GM19395 (cell line): Measurements from ENCODE around the gene ANKRD44.
"Not testable (repeated sequence)": the region's sequence is repeated elsewhere in the genome, so short reads cannot be mapped to it uniquely, and the experiment has no call there.

ENCODE experiments used
- ATAC-seq: cut with Tn5 transposase; IDR thresholded peaks from one replicate; pipeline ENCODE4 v1.9.1; 2021; ENCODE audit warnings: mild to moderate bottlenecking, moderate library complexity; ENCODE audit not compliant: unreplicated experiment

The ANKRD44 gene

DNA sequence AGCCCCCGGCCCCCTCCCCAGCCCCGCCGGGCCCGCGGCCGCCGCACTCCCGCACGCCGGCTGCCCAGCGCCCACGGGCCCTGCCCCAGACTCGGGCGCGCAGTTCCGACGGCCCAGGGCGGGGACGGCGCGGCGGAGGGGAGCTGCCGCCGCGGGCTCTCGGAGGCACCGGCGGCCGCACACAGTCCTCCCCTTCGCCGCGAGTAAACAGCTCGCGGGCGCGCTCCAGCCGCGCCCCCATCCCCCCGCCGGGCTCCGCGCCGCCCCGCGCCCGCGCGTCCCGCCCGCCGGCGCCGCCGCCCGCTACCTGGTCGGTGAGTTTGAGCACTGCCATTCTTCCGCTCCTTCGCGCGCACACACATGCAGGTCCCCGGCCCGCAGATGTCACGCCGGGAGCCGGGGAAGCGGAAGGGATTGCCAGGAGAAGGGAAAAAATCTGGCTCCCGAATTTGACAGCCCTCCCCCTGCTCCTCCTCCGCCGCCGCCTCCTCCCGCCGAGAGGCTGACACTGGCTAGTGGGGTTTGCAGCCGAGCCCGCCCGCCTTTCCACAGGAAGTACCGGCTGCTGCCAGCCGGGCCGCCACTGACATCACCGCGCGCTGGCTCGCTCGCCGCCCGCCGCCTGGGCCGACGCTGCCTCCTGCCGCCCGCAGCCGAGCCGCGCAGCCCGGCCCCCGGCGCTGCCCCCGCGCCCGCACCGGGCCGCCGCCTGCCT is at the start of gene ANKRD44:
TSS of gene ANKRD44 (minus strand) at position 510 of the 715 bp plus-strand sequence. CDS start at position 334, 176 bp downstream.
- ATAC-seq, result peak; percentile 59

DNA sequence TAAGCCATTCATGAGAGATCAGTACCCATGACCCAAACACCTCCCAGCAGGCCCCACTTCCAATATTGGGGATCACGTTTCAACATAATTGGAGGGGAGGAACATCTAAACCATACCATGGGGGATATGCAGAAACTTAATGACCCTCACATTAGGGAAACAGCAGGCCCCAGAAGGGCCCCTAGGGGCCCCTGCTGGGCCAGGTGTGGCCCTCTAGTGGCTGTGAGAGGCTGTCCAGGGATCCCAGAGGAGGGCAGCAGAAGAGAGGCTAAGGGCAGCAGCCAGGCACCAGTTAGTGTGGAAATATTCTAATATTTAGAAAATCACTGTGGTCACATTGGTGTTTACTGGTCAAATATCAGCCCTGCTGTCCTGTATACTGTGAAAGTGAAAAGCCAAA is 49.3 kb upstream of the ANKRD44 start:
- ATAC-seq, result no peak

DNA sequence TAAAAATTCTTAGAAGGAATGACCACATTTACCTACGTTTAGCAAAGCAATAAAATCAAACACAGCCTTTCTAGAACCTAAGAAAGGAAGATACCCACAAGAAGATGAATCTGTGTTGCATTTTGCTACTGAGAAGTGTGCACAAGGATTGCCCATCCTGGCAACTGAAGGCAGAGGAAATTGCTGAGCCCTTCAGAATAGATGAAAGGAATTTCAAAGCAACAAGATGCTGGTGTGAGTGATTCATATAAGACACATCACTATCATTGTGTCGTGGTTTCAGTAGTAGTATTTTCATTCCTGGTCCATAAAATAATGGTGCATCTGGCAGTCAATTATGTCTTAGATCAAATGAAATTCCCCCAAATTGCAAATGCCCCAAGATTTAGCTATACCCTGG is 48.4 kb upstream of the ANKRD44 start:
- no peak for ATAC-seq

DNA sequence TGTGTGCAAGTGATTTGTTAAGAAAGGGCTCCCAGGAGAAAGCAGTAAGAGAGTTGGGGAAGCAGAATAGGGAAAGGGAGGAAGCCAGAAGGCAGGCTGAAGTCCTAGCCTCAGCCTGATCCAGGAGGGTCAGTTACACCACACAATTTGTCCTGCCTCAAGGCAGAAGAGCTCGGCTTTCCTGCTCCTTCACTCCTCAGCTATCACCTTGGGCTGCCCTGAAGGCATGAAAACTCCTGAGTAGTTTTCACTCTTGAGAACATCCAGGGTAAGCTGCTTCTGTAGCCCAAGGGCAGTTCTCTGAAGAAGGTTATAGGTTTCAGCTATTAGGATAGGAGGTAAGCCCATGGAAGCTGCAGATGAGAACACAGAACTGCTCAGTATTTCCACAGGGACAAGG is 47.4 kb upstream of the ANKRD44 start:
- ATAC-seq, result no peak

DNA sequence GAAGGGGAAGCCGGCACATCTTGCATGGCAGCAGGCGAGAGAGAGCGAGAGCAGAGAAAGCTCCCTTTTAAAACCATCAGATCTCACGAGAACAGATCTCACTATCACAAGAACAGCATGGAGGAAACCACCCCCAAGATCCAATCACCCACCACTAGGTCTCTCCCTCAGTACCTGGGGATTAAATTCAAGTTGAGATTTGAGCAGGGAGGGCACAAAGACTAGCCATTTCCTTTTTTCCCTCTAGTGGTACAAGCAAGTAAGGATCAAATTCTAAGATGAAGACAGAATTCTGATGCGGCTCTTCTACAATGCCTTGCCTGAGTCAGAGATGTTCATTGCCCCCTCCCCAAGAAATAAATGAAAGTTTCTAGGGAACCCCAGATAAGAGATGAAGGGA is 45.6 kb upstream of the ANKRD44 start:
- no peak for ATAC-seq

DNA sequence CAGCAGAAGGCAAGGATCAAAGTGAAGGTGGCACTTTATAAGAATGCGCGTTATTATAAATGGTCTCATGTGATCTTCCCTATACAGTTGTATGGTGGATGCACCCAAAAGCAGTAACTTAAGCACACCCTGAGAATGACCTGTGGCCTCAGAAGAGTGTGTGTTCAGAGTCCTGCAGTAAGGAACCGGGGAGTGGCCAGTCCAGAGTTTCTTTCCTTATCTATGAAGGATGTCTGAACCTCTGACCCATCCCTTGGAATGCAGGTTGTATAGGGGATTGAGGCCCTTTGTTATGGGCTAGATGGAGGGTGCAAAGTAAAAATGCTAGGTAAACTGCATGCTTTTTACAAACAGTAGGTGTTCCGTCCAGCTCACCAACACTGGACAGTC is 43.6 kb upstream of the ANKRD44 start:
- no peak for ATAC-seq

DNA sequence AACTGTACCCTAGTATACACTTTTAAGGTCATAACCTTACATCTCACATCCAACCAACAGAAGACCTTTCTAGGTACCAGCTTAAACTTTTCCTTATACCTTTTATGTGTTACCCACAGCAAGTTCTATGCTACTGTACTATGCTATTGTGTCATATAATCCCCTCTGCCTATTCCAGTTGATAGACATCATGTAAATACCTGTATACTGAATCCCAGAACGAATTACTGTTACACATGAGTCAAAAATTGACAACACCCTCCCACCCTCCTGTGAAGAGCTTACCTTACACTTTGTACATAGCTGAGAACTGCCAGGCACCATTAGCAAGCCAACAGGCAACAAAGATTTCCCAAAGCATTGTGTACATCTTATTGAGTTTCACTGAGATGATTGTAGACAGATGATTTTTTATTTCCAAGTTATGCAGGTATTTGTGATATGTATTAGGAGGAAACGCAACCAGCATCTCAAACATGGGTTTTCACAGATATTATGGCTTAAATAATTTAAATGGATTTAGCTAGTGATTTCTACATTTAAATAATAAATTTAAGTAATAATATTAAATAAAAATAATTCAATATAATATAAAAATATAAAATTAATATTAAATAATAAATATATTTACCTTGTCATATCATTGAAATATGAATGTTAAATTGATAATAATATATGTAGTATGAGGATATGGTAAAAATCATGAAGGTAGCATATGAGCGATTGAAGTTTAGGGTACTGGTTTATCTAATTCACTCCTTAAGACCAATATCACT is 43.0 kb upstream of the ANKRD44 start:
- ATAC-seq, result no peak

DNA sequence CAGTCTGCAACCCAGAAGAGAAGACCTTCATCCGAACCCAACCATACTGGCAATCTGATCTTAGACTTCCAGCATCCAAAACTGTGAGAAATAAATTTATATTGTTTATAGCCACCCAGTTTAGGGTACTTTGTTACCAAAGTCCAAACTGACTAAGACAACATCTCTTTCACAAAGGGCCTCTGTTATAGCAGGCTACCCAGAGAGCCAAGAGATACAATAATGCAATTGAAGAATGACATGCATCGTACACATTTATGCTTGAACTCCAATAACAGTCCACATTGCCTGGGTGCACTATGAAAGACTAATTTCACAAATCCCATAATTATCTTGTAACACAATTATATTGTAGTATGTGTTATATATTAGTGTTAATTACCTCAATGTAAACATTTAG is 39.1 kb upstream of the ANKRD44 start:
- ATAC-seq, result no peak

DNA sequence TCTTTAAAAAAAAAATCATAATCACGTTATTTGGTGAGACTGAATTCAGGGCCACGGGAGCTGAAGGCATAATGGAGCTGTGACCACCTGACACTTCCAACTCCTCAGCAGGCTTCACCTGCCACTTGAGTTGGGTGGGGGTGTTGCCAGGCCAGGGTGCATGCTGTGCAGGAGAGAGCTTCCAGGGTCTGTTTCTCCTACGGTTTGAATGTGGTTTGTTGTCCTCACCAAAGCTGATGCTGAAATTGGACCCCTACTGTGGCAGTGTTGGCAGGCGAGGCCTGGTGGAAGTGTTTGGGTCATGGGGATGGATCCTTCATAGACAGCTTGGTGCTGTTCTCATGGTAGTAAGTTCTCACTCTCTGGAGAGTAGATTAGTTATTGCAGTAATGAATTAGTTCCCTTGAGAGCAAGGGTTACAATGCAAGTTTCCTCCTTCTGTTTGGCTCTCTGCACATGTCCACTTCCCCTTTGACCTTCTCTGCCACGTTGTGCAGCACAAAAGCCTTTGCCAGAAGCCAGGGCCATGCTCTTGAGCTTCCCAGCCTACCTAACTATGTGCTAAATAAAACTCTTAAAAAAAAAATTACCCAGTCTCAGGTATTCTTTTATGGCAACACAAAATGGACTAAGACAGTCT is 38.3 kb upstream of the ANKRD44 start:
- no peak for ATAC-seq

DNA sequence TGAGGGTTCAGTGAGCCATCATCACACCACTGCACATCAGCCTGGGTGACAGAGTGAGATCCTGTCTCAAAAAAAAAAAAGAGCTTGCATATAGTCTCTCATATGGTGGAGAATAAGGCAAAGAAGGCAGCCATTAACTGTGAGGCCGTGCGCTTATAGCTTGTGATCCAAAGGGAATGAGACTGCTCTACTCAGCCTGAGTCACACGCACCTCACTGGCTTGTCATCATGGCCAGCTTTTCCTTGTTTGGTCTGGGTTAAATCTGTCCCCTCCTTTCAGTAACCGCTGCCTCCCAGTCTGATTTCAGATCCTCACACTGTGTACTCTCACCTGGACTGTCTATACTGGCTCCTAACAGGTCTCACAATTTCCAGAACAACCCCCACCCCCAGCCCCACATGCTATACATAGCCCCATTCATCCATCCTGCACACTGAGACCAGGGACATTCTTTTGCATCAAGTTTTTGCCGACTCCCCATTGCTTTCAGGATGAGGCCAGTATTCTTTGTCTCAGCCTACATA is 35.3 kb upstream of the ANKRD44 start:
- no peak for ATAC-seq

DNA sequence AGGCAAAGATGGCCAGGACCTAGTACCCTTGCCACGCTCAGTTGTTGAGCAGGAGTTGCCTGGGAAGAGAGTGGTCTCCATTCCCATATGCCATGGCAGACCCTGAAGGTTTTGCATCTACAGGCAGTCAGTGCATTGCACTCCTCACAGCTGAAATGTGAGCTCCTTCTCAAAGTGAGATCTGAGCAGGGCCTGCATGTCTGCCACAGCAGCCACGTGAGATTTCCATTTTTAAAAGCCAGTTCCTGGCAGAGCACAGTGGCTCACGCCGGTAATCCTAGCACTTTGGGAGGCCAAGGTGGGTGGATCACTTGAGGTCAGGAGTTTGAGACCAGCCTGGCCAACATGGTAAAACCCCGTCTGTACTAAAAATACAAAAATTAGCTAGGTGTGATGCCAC is 33.4 kb upstream of the ANKRD44 start:
- not testable (repeated sequence) for ATAC-seq

DNA sequence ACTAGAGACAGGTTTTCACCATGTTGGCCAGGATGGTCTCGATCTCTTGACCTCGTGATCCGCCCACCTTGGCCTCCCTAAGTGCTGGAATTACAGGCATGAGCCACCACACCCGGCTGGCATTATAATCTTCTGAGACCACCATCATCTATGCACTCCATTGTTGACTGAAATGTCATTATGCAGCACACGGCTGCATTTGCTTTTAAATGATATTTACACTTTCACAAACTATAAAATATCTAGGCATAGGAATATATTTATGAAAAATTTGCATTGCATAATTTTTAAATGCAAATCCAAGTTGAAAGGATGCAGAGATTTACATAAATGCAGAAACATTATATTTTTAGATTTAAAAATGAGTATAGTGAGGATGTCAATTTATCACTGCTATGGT is 30.0 kb upstream of the ANKRD44 start:
- no peak for ATAC-seq

DNA sequence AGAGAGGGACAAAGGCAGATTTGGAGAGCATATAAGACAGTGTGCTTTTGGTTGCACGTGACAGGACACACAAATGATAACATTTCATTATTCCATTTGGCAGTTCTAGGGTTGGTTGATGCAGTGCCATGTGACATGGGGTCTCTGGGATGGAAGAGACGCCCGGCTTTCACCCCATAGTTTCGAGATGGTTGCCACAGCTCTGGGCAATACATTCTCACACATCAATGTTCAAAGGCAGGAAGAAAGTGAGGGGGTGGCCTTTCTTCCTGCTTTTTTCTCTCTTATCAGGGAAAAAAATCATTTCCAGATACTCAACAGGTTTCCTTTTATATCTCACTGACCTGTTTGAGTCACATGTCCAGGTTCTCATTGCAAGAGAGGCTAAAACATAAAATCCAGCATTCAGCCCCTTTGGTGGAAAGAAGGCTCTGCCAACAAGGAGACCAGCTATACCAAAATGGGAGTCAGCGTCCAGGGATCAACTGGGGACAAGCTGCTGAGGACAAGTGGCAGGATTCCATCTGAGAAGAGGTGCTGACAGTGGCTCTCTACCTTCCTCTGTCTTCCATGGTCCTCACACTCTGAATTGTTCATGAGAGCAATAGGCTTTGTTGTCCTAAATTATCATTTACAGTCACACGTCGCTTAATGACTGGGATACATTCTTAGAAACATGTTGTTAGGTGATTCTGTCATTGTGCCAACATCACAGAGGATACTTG is 29.1 kb upstream of the ANKRD44 start:
- no peak for ATAC-seq

DNA sequence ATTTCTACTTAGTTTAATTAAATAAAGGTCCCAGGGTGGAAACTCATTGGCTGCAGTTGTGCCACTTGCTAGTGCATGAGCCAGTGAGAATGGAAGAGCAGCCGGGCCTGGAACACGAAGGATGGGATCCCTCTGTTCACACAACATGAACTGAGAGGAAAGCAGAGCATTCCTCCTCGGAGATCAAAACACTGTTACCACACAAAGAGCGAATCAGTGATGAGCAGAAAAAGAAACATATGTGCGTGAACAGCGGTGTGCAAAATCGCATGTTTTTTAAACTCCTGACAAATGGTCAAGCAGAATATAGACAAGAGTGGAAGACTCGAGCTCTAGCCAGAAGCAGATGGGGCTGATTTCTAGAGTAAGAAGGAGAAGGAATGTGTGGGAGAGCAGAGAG is 28.4 kb upstream of the ANKRD44 start:
- no peak for ATAC-seq

DNA sequence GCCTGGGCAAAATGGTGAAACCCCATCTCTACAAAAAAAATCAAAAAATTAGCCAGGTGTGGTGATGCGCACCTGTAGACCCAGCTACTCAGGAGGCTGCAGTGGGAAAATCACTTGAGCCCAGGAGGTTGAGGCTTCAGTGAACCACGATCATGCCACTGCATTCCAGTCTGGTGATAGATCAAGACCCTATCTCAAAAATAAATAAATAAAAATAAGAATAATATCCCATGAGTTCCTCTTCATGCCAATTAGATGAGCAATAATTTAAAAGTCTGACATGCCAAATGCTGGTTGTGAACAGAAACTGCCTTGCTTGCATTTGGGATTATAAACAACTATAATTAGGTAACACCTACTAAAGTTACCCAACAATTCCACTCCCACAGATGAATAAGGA is 22.1 kb upstream of the ANKRD44 start:
- ATAC-seq, result no peak

DNA sequence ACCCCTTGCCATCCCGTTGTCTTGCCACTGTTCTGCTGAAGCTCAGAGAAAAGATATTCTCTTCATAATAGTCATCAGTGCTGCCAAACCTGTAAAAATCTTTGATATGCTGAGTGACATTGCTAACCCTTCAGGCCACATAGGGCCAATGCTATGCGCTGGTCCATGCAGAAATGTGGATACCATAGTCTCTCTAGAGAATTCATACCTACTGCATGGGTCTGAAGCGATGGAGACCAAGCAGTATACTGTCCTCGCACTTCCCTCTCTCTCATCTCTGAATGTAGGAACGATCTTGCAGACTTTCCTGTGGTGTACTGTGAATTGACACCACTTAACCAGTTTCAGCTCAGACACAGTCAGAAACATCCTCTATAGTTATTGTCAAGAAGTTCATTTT is 17.9 kb upstream of the ANKRD44 start:
- no peak for ATAC-seq

DNA sequence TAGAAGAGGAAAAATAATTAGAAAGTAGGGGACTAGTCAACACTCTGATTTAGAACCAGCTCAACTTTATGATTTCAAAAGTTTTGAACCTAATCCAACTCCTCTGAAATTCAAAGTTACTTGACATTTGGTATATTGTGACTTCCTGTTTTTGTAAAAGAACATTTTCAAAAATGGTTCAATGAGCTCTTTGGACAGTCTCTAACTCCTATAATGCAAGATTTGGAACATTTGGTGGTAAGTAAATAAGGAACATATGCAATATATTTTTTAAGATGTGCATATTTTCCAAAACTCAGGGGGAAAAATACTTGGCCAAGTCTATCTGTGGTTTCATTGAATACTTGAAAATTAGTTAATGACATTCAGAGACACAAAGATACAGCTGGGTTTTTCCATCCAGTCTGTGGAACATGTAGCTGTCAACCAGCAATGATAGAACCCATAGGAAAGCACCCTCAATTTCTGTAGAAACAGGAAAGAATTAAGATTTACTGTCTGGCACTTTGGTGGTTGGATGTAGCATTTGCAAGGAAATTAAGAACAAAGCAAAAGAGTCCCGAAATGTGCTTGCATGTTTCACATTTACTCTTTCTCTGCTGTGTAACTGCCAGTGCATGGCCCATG is 17.0 kb upstream of the ANKRD44 start:
- no peak for ATAC-seq

DNA sequence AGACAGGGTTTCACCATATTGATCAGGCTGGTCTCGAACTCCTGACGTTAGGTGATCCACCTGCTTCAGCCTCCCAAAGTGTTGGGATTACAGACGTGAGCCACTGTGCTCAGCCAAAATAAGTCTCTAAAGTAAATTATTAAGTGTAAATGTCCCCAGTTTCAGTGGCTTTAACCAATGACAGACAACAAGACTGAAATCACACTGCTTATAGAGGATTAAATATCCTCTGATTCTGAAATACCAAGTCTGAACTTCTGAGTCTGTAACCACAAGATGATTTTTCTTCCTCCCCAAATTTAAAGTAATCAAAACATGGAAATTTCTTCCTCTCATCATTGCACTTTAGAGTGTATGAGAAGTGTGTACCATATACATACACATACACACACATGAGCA is 16.5 kb upstream of the ANKRD44 start:
- ATAC-seq, result no peak

DNA sequence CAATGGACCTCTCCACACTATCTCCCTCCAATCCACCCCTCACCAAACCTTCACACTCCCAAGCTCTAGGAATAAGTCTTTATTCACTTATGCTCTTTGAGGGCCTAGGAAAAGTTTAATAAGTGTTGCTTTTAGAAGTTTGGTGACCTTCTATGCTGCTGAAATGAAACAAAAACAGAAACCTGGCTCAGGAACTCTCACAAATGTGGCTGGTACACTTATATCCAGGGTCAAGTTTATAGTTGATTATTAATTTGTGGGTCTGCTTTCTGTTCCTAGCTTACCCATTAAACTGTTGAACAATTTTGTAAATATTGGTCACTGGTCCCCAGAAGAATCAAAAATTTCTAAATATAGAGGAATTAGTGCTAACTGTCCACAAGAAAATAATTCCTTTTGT is 14.2 kb upstream of the ANKRD44 start:
- ATAC-seq, result peak; percentile 89
